ENCODE results near the gene SPG7. TPM values are rescaled to one million over a fixed set of nuclear protein-coding genes. Genes with fewer than 3 reads are reported as not detected.
"Not testable (repeated sequence)": the region's sequence is repeated elsewhere in the genome, so short reads cannot be mapped to it uniquely, and the experiment has no call there.

Gene SPG7
- total RNA-seq, 2 donors from 2014 or later, result 85.6 to 105 TPM

DNA sequence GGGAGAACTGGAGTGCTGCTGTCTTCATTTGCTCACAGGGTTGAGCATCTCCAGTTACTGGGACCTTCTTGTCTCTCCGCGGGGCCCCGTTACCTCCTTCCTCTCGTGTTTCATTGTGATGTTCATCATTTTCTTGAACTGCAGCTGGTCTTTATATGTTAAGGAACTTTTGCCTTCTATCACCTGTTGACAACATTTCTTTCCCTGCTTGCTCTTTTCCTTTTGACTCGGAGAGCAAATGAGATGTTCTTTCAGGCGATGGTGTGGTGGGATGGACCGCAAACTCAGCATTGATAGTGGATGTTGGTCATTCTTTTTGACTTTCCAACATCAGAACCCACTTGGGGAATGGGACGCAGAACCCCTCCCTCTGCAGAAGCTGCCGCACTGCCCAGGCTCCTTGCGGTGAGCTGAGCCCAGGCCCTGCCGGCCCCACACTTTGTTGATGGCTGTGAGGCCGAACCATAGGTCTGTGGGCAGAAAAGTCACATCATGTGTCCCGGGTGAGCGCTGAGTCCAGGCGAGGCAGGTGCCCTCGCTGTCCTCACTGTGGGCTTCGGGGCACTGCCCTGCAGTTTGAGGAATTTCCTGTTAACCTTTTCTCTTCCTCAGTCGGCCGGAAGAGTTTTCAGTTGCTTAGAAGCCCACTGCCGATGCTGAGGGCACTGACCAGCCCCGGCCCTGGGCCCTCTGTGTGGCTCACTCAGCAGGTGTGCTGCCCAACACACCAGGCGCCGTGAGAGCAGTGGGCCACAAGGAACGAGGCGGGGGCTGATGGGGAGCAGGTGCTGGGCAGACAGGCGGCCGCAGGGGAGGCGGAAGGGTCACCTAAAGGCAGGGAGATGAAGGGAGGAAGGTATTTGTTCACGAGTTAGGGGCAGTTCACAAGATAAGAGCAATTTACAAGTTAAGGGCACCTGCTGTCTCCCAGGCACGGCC lies 59.7 kb downstream of the SPG7 start:
- intact Hi-C loops (cut with DNase I), result no loop called here
- TF ChIP-seq, protein P1, sequence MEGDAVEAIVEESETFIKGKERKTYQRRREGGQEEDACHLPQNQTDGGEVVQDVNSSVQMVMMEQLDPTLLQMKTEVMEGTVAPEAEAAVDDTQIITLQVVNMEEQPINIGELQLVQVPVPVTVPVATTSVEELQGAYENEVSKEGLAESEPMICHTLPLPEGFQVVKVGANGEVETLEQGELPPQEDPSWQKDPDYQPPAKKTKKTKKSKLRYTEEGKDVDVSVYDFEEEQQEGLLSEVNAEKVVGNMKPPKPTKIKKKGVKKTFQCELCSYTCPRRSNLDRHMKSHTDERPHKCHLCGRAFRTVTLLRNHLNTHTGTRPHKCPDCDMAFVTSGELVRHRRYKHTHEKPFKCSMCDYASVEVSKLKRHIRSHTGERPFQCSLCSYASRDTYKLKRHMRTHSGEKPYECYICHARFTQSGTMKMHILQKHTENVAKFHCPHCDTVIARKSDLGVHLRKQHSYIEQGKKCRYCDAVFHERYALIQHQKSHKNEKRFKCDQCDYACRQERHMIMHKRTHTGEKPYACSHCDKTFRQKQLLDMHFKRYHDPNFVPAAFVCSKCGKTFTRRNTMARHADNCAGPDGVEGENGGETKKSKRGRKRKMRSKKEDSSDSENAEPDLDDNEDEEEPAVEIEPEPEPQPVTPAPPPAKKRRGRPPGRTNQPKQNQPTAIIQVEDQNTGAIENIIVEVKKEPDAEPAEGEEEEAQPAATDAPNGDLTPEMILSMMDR (IDR thresholded peaks at IDR 0.05), result no peak
- DNase-seq, result no peak
- Histone ChIP-seq H3K27ac (no peak overlapping the region), H3K9me3 (no peaks in the 10 kb centered on the region), H3K4me1 (peaks cover 18% of the 10 kb centered on the region), H3K36me3 (peaks cover 16% of the 10 kb centered on the region), H3K9ac (ENCODE audit: low read depth in 2 of 2, low read length in 2 of 2) (no peak overlapping the region), H3K4me3 (no peak overlapping the region), H3K27me3 (no peaks in the 10 kb centered on the region)

- Histone ChIP-seq H3K9ac (ENCODE audit: low read depth in 2 of 2, low read length in 2 of 2) (no peak overlapping the region), H3K27ac (no peak overlapping the region), H3K36me3 (no peaks in the 10 kb centered on the region), H3K4me3 (no peak overlapping the region), H3K4me1 (peaks cover 17% of the 10 kb centered on the region), H3K27me3 (peaks cover 11% of the 10 kb centered on the region), H3K9me3 (no peaks in the 10 kb centered on the region)
- TF ChIP-seq, protein P1 (IDR thresholded peaks at IDR 0.05), result no peak
- intact Hi-C loops (cut with DNase I), result loop anchor here (10.0 kb wide), 1 partner anchor 75 kb away; no protein-coding TSS in a partner anchor
- no peak for DNase-seq
Measured at GRCh38 chr16:89569506-89570341, 61.5 kb downstream of the SPG7 start.

- no peak overlapping the region for H3K27ac ChIP-seq
- no peak overlapping the region for H3K9ac ChIP-seq (ENCODE audit: low read depth in 2 of 2, low read length in 2 of 2)
- H3K27me3 ChIP-seq, result peaks cover 18% of the 10 kb centered on the region
- DNase-seq, result no peak
- H3K4me1 ChIP-seq, result peaks cover 16% of the 10 kb centered on the region
- TF ChIP-seq, protein P1 (IDR thresholded peaks at IDR 0.05), result no peak
- H3K36me3 ChIP-seq, result no peaks in the 10 kb centered on the region
- intact Hi-C loops (cut with DNase I), result loop anchor here (10.0 kb wide), 1 partner anchor 74 kb away; no protein-coding TSS in a partner anchor
- no peak overlapping the region for H3K4me3 ChIP-seq
- no peaks in the 10 kb centered on the region for H3K9me3 ChIP-seq
Measured at GRCh38 chr16:89570342-89570923, 62.2 kb downstream of the SPG7 start.

- Histone ChIP-seq H3K27me3 (peaks cover 22% of the 10 kb centered on the region), H3K4me1 (peaks cover 11% of the 10 kb centered on the region)
- H3K36me3 ChIP-seq; H3K27ac ChIP-seq; DNase-seq; H3K4me3 ChIP-seq; H3K9ac ChIP-seq (ENCODE audit: low read depth in 2 of 2, low read length in 2 of 2); H3K9me3 ChIP-seq: not testable (repeated sequence)
- intact Hi-C loops (cut with DNase I), result loop anchor here (10.0 kb wide), 1 partner anchor 74 kb away; no protein-coding TSS in a partner anchor
Measured at GRCh38 chr16:89570983-89571598, 62.9 kb downstream of the SPG7 start.

DNA sequence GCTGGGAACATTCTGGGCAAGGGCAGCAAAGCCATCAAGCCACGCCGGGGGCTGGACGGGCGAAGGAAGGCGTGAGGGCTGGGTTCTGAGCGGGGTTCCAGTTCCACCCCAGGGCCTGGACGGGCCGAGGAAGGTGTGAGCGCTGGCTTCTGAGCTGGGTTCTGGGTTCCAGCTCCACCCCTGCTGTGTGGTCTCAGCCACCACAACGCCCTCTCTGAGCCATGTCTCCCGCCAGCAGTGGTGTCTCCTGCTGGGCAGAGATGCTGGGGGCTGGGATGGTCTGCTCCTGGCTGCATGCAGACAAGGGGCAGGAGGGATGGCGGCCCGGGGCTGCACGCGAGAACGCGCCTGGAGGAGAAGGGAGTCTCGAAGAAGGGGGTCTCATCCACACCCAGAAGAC lies 63.4 kb downstream of the SPG7 start:
- Histone ChIP-seq H3K4me3 (no peak overlapping the region), H3K9ac (ENCODE audit: low read depth in 2 of 2, low read length in 2 of 2) (no peak overlapping the region), H3K27ac (no peak overlapping the region), H3K4me1 (peaks cover 11% of the 10 kb centered on the region), H3K9me3 (no peaks in the 10 kb centered on the region), H3K36me3 (no peaks in the 10 kb centered on the region), H3K27me3 (peaks cover 28% of the 10 kb centered on the region)
- TF ChIP-seq, protein P1 (IDR thresholded peaks at IDR 0.05), result no peak
- no peak for DNase-seq
- intact Hi-C loops (cut with DNase I), result loop anchor here (10.0 kb wide), 1 partner anchor 73 kb away; no protein-coding TSS in a partner anchor

Data from colonic mucosa (tissue), 4 donors.